ENCODE data around the gene ACAD10. TPM values are rescaled to one million over a fixed set of nuclear protein-coding genes. Genes with fewer than 3 reads are reported as not detected.

The ACAD10 gene
- total RNA-seq, 1 experiment from 2014 or later, result 29.1 TPM

GRCh38 chr12:111693818-111694217, 8.0 kb downstream of the ACAD10 start (continued):
- no peak for TF ChIP-seq E2F1 (CRISPR knock-in tag; IDR thresholded peaks at IDR 0.05)

- Mint-ChIP-seq H3K36me3 (peaks cover 40% of the 10 kb centered on the region), H3K27me3 (ENCODE audit: low read depth) (no peaks in the 10 kb centered on the region), H3K9me3 (no peaks in the 10 kb centered on the region), H3K27ac (no peak overlapping the region), H3K4me1 (no peaks in the 10 kb centered on the region), H3K4me3 (no peak overlapping the region)
- no peak for ATAC-seq
- POLR2A ChIA-PET, result no interaction called here
- TF ChIP-seq MAX (CRISPR knock-in tag; IDR thresholded peaks at IDR 0.05) (no peak), GABPB1 (CRISPR knock-in tag; IDR thresholded peaks at IDR 0.05) (no peak), ZNF425 (CRISPR knock-in tag; conservative IDR thresholded peaks at IDR 0.05) (no peak), MXD4 (CRISPR knock-in tag; IDR thresholded peaks at IDR 0.05; ENCODE audit: borderline replicate concordance) (no peak), NR2C2 (CRISPR knock-in tag; IDR thresholded peaks at IDR 0.05) (no peak)
- CTCF ChIA-PET, result no interaction called here
- DNase-seq (ENCODE audit: low spot score), result no peak
Observed at GRCh38 chr12:111699962-111700361, 14.1 kb downstream of the ACAD10 start.

- no peaks in the 10 kb centered on the region for H3K9me3 Mint-ChIP-seq
- no peaks in the 10 kb centered on the region for H3K4me1 Mint-ChIP-seq
- H3K36me3 Mint-ChIP-seq, result peaks cover 29% of the 10 kb centered on the region
- no peaks in the 10 kb centered on the region for H3K27me3 Mint-ChIP-seq (ENCODE audit: low read depth)
- DNase-seq (ENCODE audit: low spot score), result no peak
- H3K27ac Mint-ChIP-seq, result no peak overlapping the region
- ChIA-PET POLR2A (no interaction called here), CTCF (no interaction called here)
- ATAC-seq, result no peak
- H3K4me3 Mint-ChIP-seq, result no peak overlapping the region
- TF ChIP-seq ELF4 (CRISPR knock-in tag; IDR thresholded peaks at IDR 0.05; ENCODE audit: low read depth), result no peak
- no peak for TF ChIP-seq ZNF671 (CRISPR knock-in tag; IDR thresholded peaks at IDR 0.05)
- no peak for TF ChIP-seq FOXK1 (CRISPR knock-in tag; IDR thresholded peaks at IDR 0.05)
- no peak for TF ChIP-seq JAZF1 (CRISPR knock-in tag; IDR thresholded peaks at IDR 0.05)
- TF ChIP-seq NR3C1 (CRISPR knock-in tag; conservative IDR thresholded peaks at IDR 0.05; ENCODE audit: low read depth), result no peak
- TF ChIP-seq RORB (CRISPR knock-in tag; IDR thresholded peaks at IDR 0.05), result no peak
- no peak for TF ChIP-seq KAT7 (CRISPR knock-in tag; IDR thresholded peaks at IDR 0.05; ENCODE audit: borderline replicate concordance)
- TF ChIP-seq ZNF317 (CRISPR knock-in tag; IDR thresholded peaks at IDR 0.05; ENCODE audit: borderline replicate concordance, low read depth), result no peak
- no peak for TF ChIP-seq ERG (CRISPR knock-in tag; IDR thresholded peaks at IDR 0.05)
- no peak for TF ChIP-seq NFYB (CRISPR knock-in tag; conservative IDR thresholded peaks at IDR 0.05; ENCODE audit: low read depth)
- TF ChIP-seq FOXJ3 (CRISPR knock-in tag; IDR thresholded peaks at IDR 0.05; ENCODE audit: borderline replicate concordance), result no peak
- no peak for TF ChIP-seq ZNF512 (CRISPR knock-in tag; IDR thresholded peaks at IDR 0.05; ENCODE audit: borderline replicate concordance)
- TF ChIP-seq IRF1 (CRISPR knock-in tag; IDR thresholded peaks at IDR 0.05), result no peak
- TF ChIP-seq USF1 (CRISPR knock-in tag; IDR thresholded peaks at IDR 0.05), result no peak
- no peak for TF ChIP-seq CTCF (IDR thresholded peaks at IDR 0.05)
- no peak for TF ChIP-seq ETV6 (CRISPR knock-in tag; IDR thresholded peaks at IDR 0.05)
- TF ChIP-seq FOXP4 (CRISPR knock-in tag; IDR thresholded peaks at IDR 0.05), result no peak
Observed at GRCh38 chr12:111705672-111706071, 19.8 kb downstream of the ACAD10 start.
